A549 (cell line): ENCODE results near the gene DOP1B. TPM values are rescaled to one million over a fixed set of nuclear protein-coding genes. Genes with fewer than 3 reads are reported as not detected.
A peak's percentile ranks its signal among the peaks of the same experiment; 100 is the strongest.

Experiments used
- ATAC-seq, 2 experiments: fragments of 200-7000 bp in 1 of 2; fragments of >200 bp in 1 of 2; cut with Nextera tagmentation in 1 of 2; cut with Tn5 transposase in 1 of 2; 3 replicates each; pipeline versions ENCODE4 v1.8.0 to v1.9.1; 2018 to 2020; ENCODE audit warnings: mild to moderate bottlenecking in 1 of 2, moderate library complexity in 1 of 2
- CTCF ChIA-PET: fragments of 300-600 bp; sonication (Branson Sonifier 250); formaldehyde crosslinking; extraction: SDS; loops from one replicate; lab custom pipeline; 2021; ENCODE audit warnings: antibody characterized with exemption, inconsistent platforms; lab: Yijun Ruan, JAX
- POLR2A ChIA-PET: fragments of 350-600 bp; formaldehyde crosslinking; extraction: SDS; loops from one replicate; lab custom pipeline; 2021; ENCODE audit warnings: antibody characterized with exemption, inconsistent platforms; lab: Yijun Ruan, JAX
- DNase-seq, 2 experiments: peaks; one replicate each; pipeline versions ENCODE4 v3.0.0 to v3.0.0-alpha.2; 2011 to 2016; ENCODE audit warnings: low read depth in 1 of 2, low spot score in 1 of 2
- FAIRE-seq: peaks from 2 replicates; lab custom pipeline; 2011; peaks lifted over from hg19 to GRCh38; lab: Jason Lieb, UNC
- H3K27ac ChIP-seq, 2 experiments: fragments of >200 bp; sonication (Bioruptor Twin); formaldehyde crosslinking; 3 replicates each; pipeline ENCODE4 v1.5.1; 2016 to 2017
- H3K4me1 ChIP-seq: fragments of >200 bp; sonication (Bioruptor Twin); formaldehyde crosslinking; 3 replicates; pipeline ENCODE4 v1.6.1; 2016
- H3K4me2 ChIP-seq: fragments of >200 bp; sonication (Bioruptor Twin); formaldehyde crosslinking; 3 replicates; pipeline ENCODE4 v1.6.1; 2016
- H3K4me3 ChIP-seq: fragments of >200 bp; sonication (Bioruptor Twin); formaldehyde crosslinking; 3 replicates; pipeline ENCODE4 v1.5.1; 2016
- H3K9me3 ChIP-seq: fragments of >200 bp; sonication (Bioruptor Twin); formaldehyde crosslinking; 3 replicates; pipeline ENCODE4 v1.6.1; 2016
- CBX8 ChIP-seq: fragments of 200-600 bp; sonication (generic); IDR thresholded peaks from 2 replicates; pipeline ENCODE4 v1.6.1; 2016
- CHD2 ChIP-seq: fragments of 150-350 bp; IDR thresholded peaks from 2 replicates; pipeline ENCODE4 v1.6.1; 2014; ENCODE audit warnings: low read length; ENCODE audit not compliant: partially characterized antibody
- CTCF ChIP-seq: fragments of >200 bp; sonication (Bioruptor Twin); formaldehyde crosslinking; IDR thresholded peaks from 3 replicates; pipeline ENCODE4 v1.5.1; 2016
- HEYL ChIP-seq: fragments of 250-450 bp; sonication (Bioruptor Pico); IDR thresholded peaks from 2 replicates; pipeline ENCODE4 v1.8.0; 2021; ENCODE audit warnings: mild to moderate bottlenecking, moderate library complexity
- HMGXB4 ChIP-seq: fragments of 250-450 bp; sonication (Bioruptor Pico); IDR thresholded peaks from 2 replicates; pipeline ENCODE4 v1.5.0; 2021; ENCODE audit warnings: mild to moderate bottlenecking, moderate library complexity, borderline replicate concordance
- HOXB5 ChIP-seq: fragments of 250-450 bp; sonication (Bioruptor Pico); IDR thresholded peaks from 2 replicates; pipeline ENCODE4 v1.5.0; 2020; ENCODE audit warnings: mild to moderate bottlenecking, moderate library complexity
- KDM1A ChIP-seq: fragments of 200-600 bp; sonication (generic); IDR thresholded peaks from 2 replicates; pipeline ENCODE4 v1.6.1; 2016; ENCODE audit warnings: low read depth, mild to moderate bottlenecking
- MAFK ChIP-seq: fragments of 450-650 bp; IDR thresholded peaks from 2 replicates; pipeline ENCODE4 v1.6.1; 2014; ENCODE audit not compliant: partially characterized antibody
- NFE2L2 ChIP-seq: fragments of 150-350 bp; conservative IDR thresholded peaks from 2 replicates; pipeline ENCODE4 v1.6.1; 2014; ENCODE audit warnings: low read length
- PBX3 ChIP-seq: IDR thresholded peaks from 2 replicates; pipeline ENCODE4 v1.6.1; 2012
- PHF8 ChIP-seq: fragments of 200-600 bp; sonication (generic); IDR thresholded peaks from 2 replicates; pipeline ENCODE4 v1.6.1; 2016; ENCODE audit warnings: low read depth, mild to moderate bottlenecking, antibody characterized with exemption, moderate library complexity, borderline replicate concordance
- RARB ChIP-seq: fragments of 250-450 bp; sonication (Bioruptor Pico); IDR thresholded peaks from 2 replicates; pipeline ENCODE4 v1.8.0; 2021; ENCODE audit warnings: mild to moderate bottlenecking, moderate library complexity
- RCOR1 ChIP-seq: fragments of 150-350 bp; IDR thresholded peaks from 2 replicates; pipeline ENCODE4 v1.6.1; 2014; ENCODE audit warnings: antibody characterized with exemption, low read length, low read depth
- REST ChIP-seq: fragments of 200-600 bp; sonication (generic); IDR thresholded peaks from 2 replicates; pipeline ENCODE4 v1.6.1; 2016; ENCODE audit warnings: antibody characterized with exemption, mild to moderate bottlenecking, moderate library complexity
- ZC3H11A ChIP-seq: fragments of 450-650 bp; IDR thresholded peaks from 2 replicates; pipeline ENCODE4 v1.6.1; 2014; ENCODE audit warnings: antibody characterized with exemption, mild to moderate bottlenecking
- ZSCAN20 ChIP-seq: fragments of 250-450 bp; sonication (Bioruptor Pico); IDR thresholded peaks from 2 replicates; pipeline ENCODE4 v1.8.0; 2022; ENCODE audit warnings: mild to moderate bottlenecking, moderate library complexity
- whole genome bisulfite sequencing: methylation state at CpG from one replicate; pipeline ENCODE4 v1.1.6; 2017; ENCODE audit errors: missing lambda C conversion rate; 5-methylcytosine and 5-hydroxymethylcytosine counted together
- polyA plus RNA-seq, 4 experiments: library from polyadenylated mRNA; depleted of rRNA in 3 of 4; stranded (reverse); fragments of >200 nt; fragmentation: RNase III in 1 of 4; extraction: RNeasy Plus Mini Kit Qiagen cat#74134 plus additional on column Dnase treatment in 1 of 4; gene quantifications; 2 replicates in 3 of 4; 3 replicates in 1 of 4; pipeline ENCODE4 v1.2.3, GENCODE V29; 2011 to 2017

The DOP1B gene
- polyA plus RNA-seq, 2 of the 4 experiments (the other 2 are of a cell fraction), result 2.8 to 3.5 TPM

- H3K4me1 ChIP-seq, result peaks cover 3% of the 10 kb centered on the region; the same call in 1 of the 3 replicates
- H3K27ac ChIP-seq, result no peak overlapping the region
- H3K9me3 ChIP-seq, result no peaks in the 10 kb centered on the region
- TF ChIP-seq ZSCAN20 (CRISPR knock-in tag), result no peak
- TF ChIP-seq HOXB5 (CRISPR knock-in tag), result no peak
- TF ChIP-seq ZC3H11A, result peak; percentile 92
- 0 out of 3 replicates have a peak, but pooled peaks have one; percentile 23 for TF ChIP-seq CTCF
- no peak overlapping the region for H3K4me3 ChIP-seq
- DNase-seq (no peak), ATAC-seq (0 out of 6 replicates have a peak, but pooled peaks of 1 of the 2 experiments have one; percentile 32), FAIRE-seq (no peak)
- POLR2A ChIA-PET, result no interaction called here
- no peak overlapping the region for H3K4me2 ChIP-seq
- CTCF ChIA-PET, result interaction anchor here (0.7 to 5.9 kb wide), 3 partner anchors 10 to 79 kb away, joined by 3 to 49 read pairs (median 6); no protein-coding TSS in a partner anchor
- WGBS, result 14% methylated on average over 4 of the region's 4 CpGs
These were observed 33.6 kb upstream of the DOP1B start for GRCh38 chr21:36122977-36123376.

- H3K4me1 ChIP-seq, result peaks cover 3% of the 10 kb centered on the region; the same call in 1 of the 3 replicates
- no peaks in the 10 kb centered on the region for H3K9me3 ChIP-seq
- H3K4me3 ChIP-seq, result no peak overlapping the region
- no peak overlapping the region for H3K27ac ChIP-seq
- ChIA-PET CTCF (interaction anchor here (0.7 to 5.9 kb wide), 7 partner anchors 9 to 86 kb away, joined by 3 to 49 read pairs (median 3); no protein-coding TSS in a partner anchor), POLR2A (no interaction called here)
- DNase-seq (no peak), FAIRE-seq (no peak), ATAC-seq (no peak)
- no peak overlapping the region for H3K4me2 ChIP-seq
- TF ChIP-seq HMGXB4 (CRISPR knock-in tag), result no peak
- no peak for TF ChIP-seq CHD2
- TF ChIP-seq PBX3, result no peak
- no peak for TF ChIP-seq KDM1A
- TF ChIP-seq NFE2L2, result no peak
- TF ChIP-seq HEYL (CRISPR knock-in tag), result no peak
- no peak for TF ChIP-seq MAFK
- TF ChIP-seq REST, result no peak
- TF ChIP-seq PHF8, result no peak
- no peak for TF ChIP-seq HOXB5 (CRISPR knock-in tag)
- TF ChIP-seq RARB (CRISPR knock-in tag), result no peak
- TF ChIP-seq CBX8, result no peak
- TF ChIP-seq RCOR1, result no peak
- WGBS, result 92% methylated on average over 2 of the region's 2 CpGs
These were observed 32.2 kb upstream of the DOP1B start for GRCh38 chr21:36124395-36124794.
